ENCODE results near the gene OTOP2. TPM values are rescaled to one million over a fixed set of nuclear protein-coding genes. Genes with fewer than 3 reads are reported as not detected.

OTOP2 gene
- total and polyA plus RNA-seq, 9 of the 15 experiments (the other 6 are each of a cell fraction or from before 2014, with no cell fraction given): 0.04 to 0.36 (median 0.14) TPM; not detected in 1

GRCh38 chr17:74923538-74924249, 379 bp upstream of the OTOP2 start (continued):
- TF ChIP-seq AFF1 (IDR thresholded peaks at IDR 0.05; ENCODE audit: low read depth in 1 of 2, partially characterized antibody in 2 of 2) (no peak), CREBBP (IDR thresholded peaks at IDR 0.05; ENCODE audit: low read depth, low read length) (no peak), ZSCAN32 (CRISPR knock-in tag; IDR thresholded peaks at IDR 0.05) (no peak), E2F4 (CRISPR knock-in tag; IDR thresholded peaks at IDR 0.05; ENCODE audit: low read depth) (peak; percentile 37; the same call in 1 of the 2 replicates), STAT6 (CRISPR knock-in tag; IDR thresholded peaks at IDR 0.05) (no peak), CUX1 (CRISPR knock-in tag; IDR thresholded peaks at IDR 0.05) (no peak), PHF21A (IDR thresholded peaks at IDR 0.05; ENCODE audit: borderline replicate concordance, low read depth) (no peak), YY1 (IDR thresholded peaks at IDR 0.05; ENCODE audit: borderline replicate concordance in 1 of 3, control insufficient read depth in 1 of 3, extremely low read depth in 1 of 3, insufficient read depth in 3 of 3, insufficient read length in 1 of 3, insufficient replicate concordance in 2 of 3, low read depth in 1 of 3, low read length in 2 of 3) (peak in 2 of 3 experiments; percentile 10 to 50), ZNF79 (CRISPR knock-in tag; IDR thresholded peaks at IDR 0.05; ENCODE audit: low read depth) (no peak), ZNF717 (CRISPR knock-in tag; IDR thresholded peaks at IDR 0.05) (no peak), NCOA1 (IDR thresholded peaks at IDR 0.05; ENCODE audit: low read depth) (no peak), ZNF431 (CRISPR knock-in tag; IDR thresholded peaks at IDR 0.05) (no peak), NFRKB (IDR thresholded peaks at IDR 0.05; ENCODE audit: low read depth) (no peak)
